GM23338 (cell line): ENCODE measurements around the gene MYOM1. TPM values are rescaled to one million over a fixed set of nuclear protein-coding genes. Genes with fewer than 3 reads are reported as not detected.

ENCODE experiments used
- ATAC-seq: fragments of 200-7000 bp; cut with Tn5 transposase; 3 replicates; pipeline ENCODE4 v1.9.1; 2020
- DNase-seq: peaks from one replicate; pipeline ENCODE4 v3.0.0-alpha.2; 2015; ENCODE audit warnings: low spot score
- H2AFZ ChIP-seq: fragments of 200-600 bp; sonication (generic); 2 replicates; pipeline ENCODE4 v1.8.0; 2016; ENCODE audit warnings: antibody characterized with exemption, mild to moderate bottlenecking, moderate library complexity
- H3F3A ChIP-seq: fragments of 200-600 bp; sonication (generic); replicated peaks from 2 replicates; pipeline ENCODE4 v1.8.0; 2017; ENCODE audit warnings: antibody characterized with exemption, mixed run types, low read depth
- H3K27ac ChIP-seq: fragments of 200-600 bp; sonication (generic); 2 replicates; pipeline ENCODE4 v1.6.1; 2016; ENCODE audit warnings: low read depth
- H3K27me3 ChIP-seq: fragments of 200-600 bp; sonication (generic); 2 replicates; pipeline ENCODE4 v1.8.0; 2016; ENCODE audit warnings: mild to moderate bottlenecking, mixed run types, moderate library complexity; ENCODE audit not compliant: insufficient read depth
- H3K36me3 ChIP-seq: fragments of 200-600 bp; sonication (generic); 2 replicates; pipeline ENCODE4 v1.8.0; 2016; ENCODE audit warnings: mild to moderate bottlenecking; ENCODE audit not compliant: insufficient read depth
- H3K4me1 ChIP-seq: fragments of 200-600 bp; sonication (generic); 2 replicates; pipeline ENCODE4 v1.8.0; 2016; ENCODE audit warnings: mild to moderate bottlenecking, moderate library complexity; ENCODE audit not compliant: insufficient read depth
- H3K4me2 ChIP-seq: fragments of 200-600 bp; sonication (generic); 2 replicates; pipeline ENCODE4 v1.7.1; 2017; ENCODE audit warnings: mixed run types
- H3K4me3 ChIP-seq: fragments of 200-600 bp; sonication (generic); 2 replicates; pipeline ENCODE4 v1.6.1; 2016; ENCODE audit warnings: mixed run types
- H3K79me2 ChIP-seq: fragments of 200-600 bp; sonication (generic); replicated peaks from 2 replicates; pipeline ENCODE4 v1.8.0; 2017; ENCODE audit warnings: mild to moderate bottlenecking; ENCODE audit not compliant: insufficient read depth
- H3K9me2 ChIP-seq: fragments of 200-600 bp; sonication (generic); 2 replicates; pipeline ENCODE4 v1.8.0; 2017; ENCODE audit not compliant: insufficient read depth
- H4K20me1 ChIP-seq: fragments of 200-600 bp; sonication (generic); replicated peaks from 2 replicates; pipeline ENCODE4 v1.8.0; 2017; ENCODE audit warnings: mild to moderate bottlenecking; ENCODE audit not compliant: insufficient read depth
- H3K27ac Mint-ChIP-seq: 2 replicates; pipeline ENCODE4 v1.8.0; 2020; ENCODE audit warnings: inconsistent platforms, mild to moderate bottlenecking, moderate library complexity, mixed read lengths
- H3K27me3 Mint-ChIP-seq: 3 replicates; pipeline ENCODE4 v1.8.0; 2022; ENCODE audit warnings: low read depth, mild to moderate bottlenecking, moderate library complexity, mixed read lengths, inconsistent platforms; ENCODE audit not compliant: insufficient read depth, poor library complexity
- H3K36me3 Mint-ChIP-seq: 3 replicates; pipeline ENCODE4 v1.8.0; 2021; ENCODE audit warnings: low read depth, mild to moderate bottlenecking, inconsistent platforms, moderate library complexity, mixed read lengths
- H3K4me1 Mint-ChIP-seq: 3 replicates; pipeline ENCODE4 v1.8.0; 2020; ENCODE audit warnings: mild to moderate bottlenecking, inconsistent platforms, mixed read lengths
- H3K4me3 Mint-ChIP-seq: 3 replicates; pipeline ENCODE4 v1.8.0; 2021; ENCODE audit warnings: moderate library complexity, mild to moderate bottlenecking, inconsistent platforms, mixed read lengths
- H3K9me3 Mint-ChIP-seq: 3 replicates; pipeline ENCODE4 v1.8.0; 2020; ENCODE audit warnings: moderate library complexity, mild to moderate bottlenecking, inconsistent platforms, mixed read lengths
- CREB1 ChIP-seq: fragments of 250-450 bp; sonication (Bioruptor Pico); IDR thresholded peaks from 2 replicates; pipeline ENCODE4 v1.5.0; 2020; ENCODE audit warnings: low read depth, mild to moderate bottlenecking, moderate library complexity
- ETS1 ChIP-seq: IDR thresholded peaks from 2 replicates; pipeline ENCODE4 v1.6.1; 2016; ENCODE audit warnings: antibody characterized with exemption
- EZH2phosphoT487 ChIP-seq: fragments of 200-600 bp; sonication (generic); IDR thresholded peaks from one replicate; pipeline ENCODE4 v1.8.1; 2018; ENCODE audit warnings: antibody characterized with exemption; ENCODE audit not compliant: unreplicated experiment
- NANOG ChIP-seq: IDR thresholded peaks from 2 replicates; pipeline ENCODE4 v1.6.1; 2016; ENCODE audit warnings: antibody characterized with exemption, borderline replicate concordance
- POLR2AphosphoS5 ChIP-seq: IDR thresholded peaks from 2 replicates; pipeline ENCODE4 v1.6.1; 2016; ENCODE audit warnings: antibody characterized with exemption, low read depth
- ZNF114 ChIP-seq: fragments of 250-450 bp; sonication (Bioruptor Pico); IDR thresholded peaks from 2 replicates; pipeline ENCODE4 v1.5.0; 2020; ENCODE audit warnings: mild to moderate bottlenecking, moderate library complexity
- polyA plus RNA-seq: library from polyadenylated mRNA; unstranded; fragments of >200 nt; fragmentation: Nextera tagmentation; extraction: Ambion mirVana; gene quantifications from 2 replicates; pipeline ENCODE4 v1.2.1, GENCODE V29; 2016
- total RNA-seq: library from RNA; depleted of rRNA; stranded (reverse); fragments of >200 nt; shearing (Covaris generic); gene quantifications from 2 replicates; pipeline ENCODE4 v1.2.3, GENCODE V29; 2014
- TF ChIP-seq, protein P1 (sequence below): fragments of 250-450 bp; sonication (Bioruptor Pico); IDR thresholded peaks from 2 replicates; pipeline ENCODE4 v1.5.0; 2020; ENCODE audit warnings: mild to moderate bottlenecking, moderate library complexity
- TF ChIP-seq, protein P2 (sequence below), 2 experiments: fragments of 200-600 bp in 1 of 2; sonication (generic) in 1 of 2; conservative IDR thresholded peaks; 2 replicates each; pipeline versions ENCODE4 v1.5.1 to v1.6.1; 2016 to 2017; ENCODE audit warnings: antibody characterized with exemption in 2 of 2, low read depth in 2 of 2, mild to moderate bottlenecking in 2 of 2, moderate library complexity in 1 of 2

MYOM1 gene
- total and polyA plus RNA-seq, 2 experiments from 2014 or later: 0.27 to 0.38 TPM

GRCh38 chr18:3135536-3135935, 84.2 kb downstream of the MYOM1 start (continued):
- TF ChIP-seq, protein P1, sequence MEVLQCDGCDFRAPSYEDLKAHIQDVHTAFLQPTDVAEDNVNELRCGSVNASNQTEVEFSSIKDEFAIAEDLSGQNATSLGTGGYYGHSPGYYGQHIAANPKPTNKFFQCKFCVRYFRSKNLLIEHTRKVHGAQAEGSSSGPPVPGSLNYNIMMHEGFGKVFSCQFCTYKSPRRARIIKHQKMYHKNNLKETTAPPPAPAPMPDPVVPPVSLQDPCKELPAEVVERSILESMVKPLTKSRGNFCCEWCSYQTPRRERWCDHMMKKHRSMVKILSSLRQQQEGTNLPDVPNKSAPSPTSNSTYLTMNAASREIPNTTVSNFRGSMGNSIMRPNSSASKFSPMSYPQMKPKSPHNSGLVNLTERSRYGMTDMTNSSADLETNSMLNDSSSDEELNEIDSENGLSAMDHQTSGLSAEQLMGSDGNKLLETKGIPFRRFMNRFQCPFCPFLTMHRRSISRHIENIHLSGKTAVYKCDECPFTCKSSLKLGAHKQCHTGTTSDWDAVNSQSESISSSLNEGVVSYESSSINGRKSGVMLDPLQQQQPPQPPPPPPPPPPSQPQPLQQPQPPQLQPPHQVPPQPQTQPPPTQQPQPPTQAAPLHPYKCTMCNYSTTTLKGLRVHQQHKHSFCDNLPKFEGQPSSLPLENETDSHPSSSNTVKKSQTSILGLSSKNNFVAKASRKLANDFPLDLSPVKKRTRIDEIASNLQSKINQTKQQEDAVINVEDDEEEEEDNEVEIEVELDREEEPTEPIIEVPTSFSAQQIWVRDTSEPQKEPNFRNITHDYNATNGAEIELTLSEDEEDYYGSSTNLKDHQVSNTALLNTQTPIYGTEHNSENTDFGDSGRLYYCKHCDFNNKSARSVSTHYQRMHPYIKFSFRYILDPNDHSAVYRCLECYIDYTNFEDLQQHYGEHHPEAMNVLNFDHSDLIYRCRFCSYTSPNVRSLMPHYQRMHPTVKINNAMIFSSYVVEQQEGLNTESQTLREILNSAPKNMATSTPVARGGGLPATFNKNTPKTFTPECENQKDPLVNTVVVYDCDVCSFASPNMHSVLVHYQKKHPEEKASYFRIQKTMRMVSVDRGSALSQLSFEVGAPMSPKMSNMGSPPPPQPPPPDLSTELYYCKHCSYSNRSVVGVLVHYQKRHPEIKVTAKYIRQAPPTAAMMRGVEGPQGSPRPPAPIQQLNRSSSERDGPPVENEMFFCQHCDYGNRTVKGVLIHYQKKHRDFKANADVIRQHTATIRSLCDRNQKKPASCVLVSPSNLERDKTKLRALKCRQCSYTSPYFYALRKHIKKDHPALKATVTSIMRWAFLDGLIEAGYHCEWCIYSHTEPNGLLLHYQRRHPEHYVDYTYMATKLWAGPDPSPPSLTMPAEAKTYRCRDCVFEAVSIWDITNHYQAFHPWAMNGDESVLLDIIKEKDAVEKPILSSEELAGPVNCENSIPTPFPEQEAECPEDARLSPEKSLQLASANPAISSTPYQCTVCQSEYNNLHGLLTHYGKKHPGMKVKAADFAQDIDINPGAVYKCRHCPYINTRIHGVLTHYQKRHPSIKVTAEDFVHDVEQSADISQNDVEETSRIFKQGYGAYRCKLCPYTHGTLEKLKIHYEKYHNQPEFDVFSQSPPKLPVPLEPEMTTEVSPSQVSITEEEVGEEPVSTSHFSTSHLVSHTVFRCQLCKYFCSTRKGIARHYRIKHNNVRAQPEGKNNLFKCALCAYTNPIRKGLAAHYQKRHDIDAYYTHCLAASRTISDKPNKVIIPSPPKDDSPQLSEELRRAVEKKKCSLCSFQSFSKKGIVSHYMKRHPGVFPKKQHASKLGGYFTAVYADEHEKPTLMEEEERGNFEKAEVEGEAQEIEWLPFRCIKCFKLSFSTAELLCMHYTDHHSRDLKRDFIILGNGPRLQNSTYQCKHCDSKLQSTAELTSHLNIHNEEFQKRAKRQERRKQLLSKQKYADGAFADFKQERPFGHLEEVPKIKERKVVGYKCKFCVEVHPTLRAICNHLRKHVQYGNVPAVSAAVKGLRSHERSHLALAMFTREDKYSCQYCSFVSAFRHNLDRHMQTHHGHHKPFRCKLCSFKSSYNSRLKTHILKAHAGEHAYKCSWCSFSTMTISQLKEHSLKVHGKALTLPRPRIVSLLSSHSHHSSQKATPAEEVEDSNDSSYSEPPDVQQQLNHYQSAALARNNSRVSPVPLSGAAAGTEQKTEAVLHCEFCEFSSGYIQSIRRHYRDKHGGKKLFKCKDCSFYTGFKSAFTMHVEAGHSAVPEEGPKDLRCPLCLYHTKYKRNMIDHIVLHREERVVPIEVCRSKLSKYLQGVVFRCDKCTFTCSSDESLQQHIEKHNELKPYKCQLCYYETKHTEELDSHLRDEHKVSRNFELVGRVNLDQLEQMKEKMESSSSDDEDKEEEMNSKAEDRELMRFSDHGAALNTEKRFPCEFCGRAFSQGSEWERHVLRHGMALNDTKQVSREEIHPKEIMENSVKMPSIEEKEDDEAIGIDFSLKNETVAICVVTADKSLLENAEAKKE (CRISPR knock-in tag): no peak
- TF ChIP-seq ETS1 (no peak), EZH2phosphoT487 (no peak), POLR2AphosphoS5 (no peak), CREB1 (CRISPR knock-in tag) (no peak), NANOG (no peak)

- peaks cover 3% of the 10 kb centered on the region for H3K27me3 Mint-ChIP-seq
- no peaks in the 10 kb centered on the region for H3K9me3 Mint-ChIP-seq
- H3K36me3 Mint-ChIP-seq: no peaks in the 10 kb centered on the region
- Histone ChIP-seq H3K4me2 (no peak overlapping the region), H2AFZ (no peak overlapping the region), H3K9me2 (no peaks in the 10 kb centered on the region), H3F3A (no peaks in the 10 kb centered on the region; the same call in 1 of the 2 replicates), H3K79me2 (no peaks in the 10 kb centered on the region), H3K4me1 (no peaks in the 10 kb centered on the region), H3K27me3 (no peaks in the 10 kb centered on the region), H3K4me3 (no peak overlapping the region), H3K36me3 (no peaks in the 10 kb centered on the region), H4K20me1 (no peaks in the 10 kb centered on the region), H3K27ac (no peak overlapping the region)
- no peak overlapping the region for H3K4me3 Mint-ChIP-seq
- ATAC-seq: no peak
- H3K4me1 Mint-ChIP-seq: peaks cover 5% of the 10 kb centered on the region; the same call in 2 of the 3 replicates
- H3K27ac Mint-ChIP-seq: no peak overlapping the region
- no peak for DNase-seq
- TF ChIP-seq, protein P2, sequence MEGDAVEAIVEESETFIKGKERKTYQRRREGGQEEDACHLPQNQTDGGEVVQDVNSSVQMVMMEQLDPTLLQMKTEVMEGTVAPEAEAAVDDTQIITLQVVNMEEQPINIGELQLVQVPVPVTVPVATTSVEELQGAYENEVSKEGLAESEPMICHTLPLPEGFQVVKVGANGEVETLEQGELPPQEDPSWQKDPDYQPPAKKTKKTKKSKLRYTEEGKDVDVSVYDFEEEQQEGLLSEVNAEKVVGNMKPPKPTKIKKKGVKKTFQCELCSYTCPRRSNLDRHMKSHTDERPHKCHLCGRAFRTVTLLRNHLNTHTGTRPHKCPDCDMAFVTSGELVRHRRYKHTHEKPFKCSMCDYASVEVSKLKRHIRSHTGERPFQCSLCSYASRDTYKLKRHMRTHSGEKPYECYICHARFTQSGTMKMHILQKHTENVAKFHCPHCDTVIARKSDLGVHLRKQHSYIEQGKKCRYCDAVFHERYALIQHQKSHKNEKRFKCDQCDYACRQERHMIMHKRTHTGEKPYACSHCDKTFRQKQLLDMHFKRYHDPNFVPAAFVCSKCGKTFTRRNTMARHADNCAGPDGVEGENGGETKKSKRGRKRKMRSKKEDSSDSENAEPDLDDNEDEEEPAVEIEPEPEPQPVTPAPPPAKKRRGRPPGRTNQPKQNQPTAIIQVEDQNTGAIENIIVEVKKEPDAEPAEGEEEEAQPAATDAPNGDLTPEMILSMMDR (conservative IDR thresholded peaks at IDR 0.05; ENCODE audit: low read depth in 2 of 2): no peak
- no peak for TF ChIP-seq ZNF114 (CRISPR knock-in tag)
Observed at GRCh38 chr18:3132700-3133099, 87.1 kb downstream of the MYOM1 start.
